Smooth muscle cell (in vitro differentiated cells): ENCODE measurements around the gene NUDCD3. TPM values are rescaled to one million over a fixed set of nuclear protein-coding genes. Genes with fewer than 3 reads are reported as not detected.

ENCODE experiments used
- DNase-seq: peaks from one replicate; lab custom pipeline; 2025; ENCODE audit not compliant: unreplicated experiment; lab: John Stamatoyannopoulos, UW
- H2AFZ ChIP-seq: fragments of 200-600 bp; sonication (generic); 2 replicates; pipeline ENCODE4 v1.6.0; 2016; ENCODE audit warnings: antibody characterized with exemption, low read depth, mild to moderate bottlenecking
- H3F3A ChIP-seq: fragments of 200-600 bp; sonication (generic); 2 replicates; pipeline ENCODE4 v1.6.0; 2017; ENCODE audit warnings: antibody characterized with exemption, low read depth
- H3K27ac ChIP-seq: fragments of 200-600 bp; sonication (generic); 2 replicates; pipeline ENCODE4 v1.5.1; 2016; ENCODE audit warnings: low read depth, mild to moderate bottlenecking
- H3K27me3 ChIP-seq: fragments of 200-600 bp; sonication (generic); 2 replicates; pipeline ENCODE4 v1.6.1; 2016; ENCODE audit warnings: low read depth, mild to moderate bottlenecking
- H3K36me3 ChIP-seq: fragments of 200-600 bp; sonication (generic); 2 replicates; pipeline ENCODE4 v1.5.1; 2016; ENCODE audit warnings: low read depth
- H3K4me1 ChIP-seq: fragments of 200-600 bp; sonication (generic); 2 replicates; pipeline ENCODE4 v1.5.1; 2016; ENCODE audit warnings: low read depth
- H3K4me2 ChIP-seq: fragments of 200-600 bp; sonication (generic); 2 replicates; pipeline ENCODE4 v1.6.0; 2016; ENCODE audit warnings: mild to moderate bottlenecking
- H3K4me3 ChIP-seq: fragments of 200-600 bp; sonication (generic); 2 replicates; pipeline ENCODE4 v1.5.1; 2016; ENCODE audit warnings: mild to moderate bottlenecking
- H3K79me2 ChIP-seq: fragments of 200-600 bp; sonication (generic); 2 replicates; pipeline ENCODE4 v1.6.0; 2016; ENCODE audit warnings: low read depth, mild to moderate bottlenecking
- H3K9ac ChIP-seq: fragments of 200-600 bp; sonication (generic); 2 replicates; pipeline ENCODE4 v1.6.0; 2016; ENCODE audit warnings: low read depth
- H3K9me3 ChIP-seq: fragments of 200-600 bp; sonication (generic); replicated peaks from 2 replicates; pipeline ENCODE4 v1.5.1; 2016; ENCODE audit warnings: low read depth
- H4K20me1 ChIP-seq: fragments of 200-600 bp; sonication (generic); 2 replicates; pipeline ENCODE4 v1.6.0; 2016; ENCODE audit warnings: low read depth
- WGBS: methylation state at CpG from one replicate; pipeline ENCODE4 v1.1.7; 2016; ENCODE audit warnings: low lambda C conversion rate; 5-methylcytosine and 5-hydroxymethylcytosine counted together
- polyA plus RNA-seq: library from polyadenylated mRNA; unstranded; fragments of >200 nt; fragmentation: Nextera tagmentation; extraction: Ambion mirVana; gene quantifications from 2 replicates; pipeline ENCODE4 v1.2.1, GENCODE V29; 2016
- total RNA-seq: library from RNA; depleted of rRNA; stranded (reverse); fragments of >200 nt; gene quantifications from 2 replicates; pipeline ENCODE4 v1.2.3, GENCODE V29; 2014
- TF ChIP-seq, protein P1 (sequence below): fragments of 200-600 bp; sonication (generic); IDR thresholded peaks from 2 replicates; pipeline ENCODE4 v1.5.1; 2017; ENCODE audit warnings: borderline replicate concordance, mild to moderate bottlenecking, antibody characterized with exemption; ENCODE audit not compliant: insufficient read depth, poor library complexity, severe bottlenecking

NUDCD3 gene
- total and polyA plus RNA-seq, 2 experiments from 2014 or later = 32.2 to 56.3 TPM

DNA sequence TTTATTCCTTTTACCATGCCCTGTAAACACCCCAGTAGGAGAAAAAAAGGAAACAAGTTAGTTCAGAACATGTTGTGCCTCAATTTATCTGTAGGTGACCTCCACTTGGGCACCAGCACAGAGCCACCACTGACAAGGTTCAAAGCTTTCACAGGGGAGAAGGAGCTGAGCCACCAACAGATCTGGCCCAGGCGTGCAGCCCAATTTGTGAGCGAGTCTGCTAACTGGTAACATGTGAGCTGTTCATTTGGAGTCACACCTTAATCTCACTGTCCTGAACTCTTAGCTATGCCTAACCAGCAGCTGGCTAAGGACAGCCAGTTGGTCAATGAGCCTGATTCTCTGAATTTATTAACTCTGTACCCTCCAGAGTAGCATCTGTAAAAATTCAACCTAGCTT is 86.7 kb downstream of the NUDCD3 start:
- H4K20me1 ChIP-seq = peaks cover 96% of the 10 kb centered on the region
- no peak overlapping the region for H3K9ac ChIP-seq
- peaks cover 15% of the 10 kb centered on the region for H3K79me2 ChIP-seq
- no peak overlapping the region for H3K27ac ChIP-seq
- no peak overlapping the region for H3K4me2 ChIP-seq
- no peak overlapping the region for H3K4me3 ChIP-seq
- H3F3A ChIP-seq = no peaks in the 10 kb centered on the region
- H2AFZ ChIP-seq = no peak overlapping the region
- WGBS = 97% methylated on average over 2 of the region's 2 CpGs
- TF ChIP-seq, protein P1, sequence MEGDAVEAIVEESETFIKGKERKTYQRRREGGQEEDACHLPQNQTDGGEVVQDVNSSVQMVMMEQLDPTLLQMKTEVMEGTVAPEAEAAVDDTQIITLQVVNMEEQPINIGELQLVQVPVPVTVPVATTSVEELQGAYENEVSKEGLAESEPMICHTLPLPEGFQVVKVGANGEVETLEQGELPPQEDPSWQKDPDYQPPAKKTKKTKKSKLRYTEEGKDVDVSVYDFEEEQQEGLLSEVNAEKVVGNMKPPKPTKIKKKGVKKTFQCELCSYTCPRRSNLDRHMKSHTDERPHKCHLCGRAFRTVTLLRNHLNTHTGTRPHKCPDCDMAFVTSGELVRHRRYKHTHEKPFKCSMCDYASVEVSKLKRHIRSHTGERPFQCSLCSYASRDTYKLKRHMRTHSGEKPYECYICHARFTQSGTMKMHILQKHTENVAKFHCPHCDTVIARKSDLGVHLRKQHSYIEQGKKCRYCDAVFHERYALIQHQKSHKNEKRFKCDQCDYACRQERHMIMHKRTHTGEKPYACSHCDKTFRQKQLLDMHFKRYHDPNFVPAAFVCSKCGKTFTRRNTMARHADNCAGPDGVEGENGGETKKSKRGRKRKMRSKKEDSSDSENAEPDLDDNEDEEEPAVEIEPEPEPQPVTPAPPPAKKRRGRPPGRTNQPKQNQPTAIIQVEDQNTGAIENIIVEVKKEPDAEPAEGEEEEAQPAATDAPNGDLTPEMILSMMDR = no peak
- H3K9me3 ChIP-seq = no peaks in the 10 kb centered on the region
- no peak for DNase-seq
- peaks cover 5% of the 10 kb centered on the region for H3K4me1 ChIP-seq
- peaks cover 4% of the 10 kb centered on the region for H3K36me3 ChIP-seq
- no peaks in the 10 kb centered on the region for H3K27me3 ChIP-seq

DNA sequence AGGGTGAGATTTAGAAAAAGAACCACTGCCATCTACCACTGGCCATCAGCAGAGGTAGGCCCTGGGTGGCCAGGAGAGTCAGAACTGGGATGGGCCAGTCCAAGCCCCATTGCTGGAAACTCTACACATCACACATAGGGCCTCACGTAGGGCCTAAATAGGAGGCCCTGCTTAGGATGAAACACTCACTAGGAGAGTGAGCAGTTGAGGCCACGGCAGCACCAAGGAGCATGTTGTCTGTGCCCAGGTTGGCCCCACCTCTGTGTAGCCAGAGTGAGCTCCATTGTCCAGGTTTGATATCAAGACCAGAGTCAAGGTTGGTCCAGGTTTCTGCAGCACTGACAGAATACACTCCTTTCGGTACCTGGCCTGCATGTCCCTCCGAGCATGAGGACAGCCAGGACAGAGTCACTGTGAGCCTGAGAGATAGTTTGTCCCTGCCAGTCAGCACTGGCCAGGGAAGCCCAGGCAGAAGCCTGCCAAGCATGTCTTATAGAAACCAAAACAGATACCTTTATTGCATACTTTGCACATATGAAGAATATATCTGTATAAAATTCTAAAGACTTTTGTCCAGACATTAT is 87.2 kb downstream of the NUDCD3 start:
- no peaks in the 10 kb centered on the region for H3K4me1 ChIP-seq
- H3K4me3 ChIP-seq = no peak overlapping the region
- no peak overlapping the region for H3K27ac ChIP-seq
- no peak for DNase-seq
- no peak overlapping the region for H3K4me2 ChIP-seq
- H3K79me2 ChIP-seq = peaks cover 15% of the 10 kb centered on the region
- no peaks in the 10 kb centered on the region for H3K9me3 ChIP-seq
- 98% methylated on average over 4 of the region's 4 CpGs for WGBS
- H2AFZ ChIP-seq = no peak overlapping the region
- H4K20me1 ChIP-seq = peaks cover 96% of the 10 kb centered on the region
- H3F3A ChIP-seq = no peaks in the 10 kb centered on the region
- H3K9ac ChIP-seq = no peak overlapping the region
- TF ChIP-seq, protein P1 = no peak
- H3K27me3 ChIP-seq = no peaks in the 10 kb centered on the region
- peaks cover 4% of the 10 kb centered on the region for H3K36me3 ChIP-seq

DNA sequence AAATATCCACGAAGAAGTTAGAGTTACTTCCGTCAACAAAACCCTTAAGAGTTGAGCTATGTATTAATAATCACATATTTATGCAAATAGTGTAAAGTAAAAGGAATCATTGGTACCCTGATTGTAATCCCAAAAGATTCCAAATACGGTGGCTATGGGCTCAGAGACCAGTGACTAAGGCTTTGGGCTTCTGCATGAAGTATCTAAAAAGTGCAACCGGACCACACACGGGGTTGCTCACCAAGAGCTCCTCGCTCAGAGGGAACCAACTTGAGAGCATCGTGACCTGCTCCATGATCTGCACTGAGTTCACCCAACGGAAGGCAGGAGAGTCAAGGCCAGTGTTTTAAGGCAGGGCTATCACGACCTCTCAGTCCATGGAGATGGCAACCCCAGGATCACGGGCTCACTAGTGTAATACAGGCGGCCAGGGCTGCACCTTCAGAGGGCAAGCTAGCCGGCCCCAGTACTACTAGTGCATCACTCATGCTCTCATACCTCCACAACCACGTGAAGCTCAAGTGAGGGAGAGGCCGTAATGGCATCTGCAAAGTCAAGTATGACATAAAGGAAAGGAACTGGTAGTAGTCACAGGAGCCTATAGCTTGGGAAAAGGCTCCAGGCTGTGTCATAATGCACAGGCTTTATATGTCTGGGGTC is 87.9 kb downstream of the NUDCD3 start:
- no peaks in the 10 kb centered on the region for H3K4me1 ChIP-seq
- no peak overlapping the region for H3K4me2 ChIP-seq
- peaks cover 95% of the 10 kb centered on the region for H4K20me1 ChIP-seq
- H2AFZ ChIP-seq = no peak overlapping the region
- peaks cover 4% of the 10 kb centered on the region for H3K36me3 ChIP-seq
- H3K27ac ChIP-seq = no peak overlapping the region
- H3K9ac ChIP-seq = no peak overlapping the region
- no peaks in the 10 kb centered on the region for H3F3A ChIP-seq
- peaks cover 13% of the 10 kb centered on the region for H3K79me2 ChIP-seq
- no peak overlapping the region for H3K4me3 ChIP-seq
- no peaks in the 10 kb centered on the region for H3K9me3 ChIP-seq
- WGBS = 96% methylated on average over 14 of the region's 14 CpGs
- no peaks in the 10 kb centered on the region for H3K27me3 ChIP-seq
- TF ChIP-seq, protein P1 = no peak
- no peak for DNase-seq

DNA sequence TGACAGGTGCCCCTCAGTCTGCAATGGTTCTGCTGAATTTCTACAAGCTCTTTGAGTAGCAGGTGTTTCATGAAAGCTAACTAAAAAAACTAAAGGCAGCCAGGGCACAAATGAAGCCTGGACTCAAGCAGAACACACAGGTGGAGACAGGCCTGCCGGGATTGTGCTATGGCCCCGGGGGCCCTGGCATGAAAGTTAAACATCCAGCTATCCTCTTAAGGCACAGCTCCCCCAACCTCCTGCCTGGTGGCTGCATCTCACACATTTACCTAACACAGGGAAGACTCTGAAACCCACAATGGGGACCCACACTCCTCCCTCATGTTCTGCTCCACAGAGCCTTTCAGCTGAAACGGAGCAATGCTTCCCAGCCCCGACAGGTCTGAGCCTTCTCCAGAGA is 88.8 kb downstream of the NUDCD3 start:
- Histone ChIP-seq H3K9ac (no peak overlapping the region), H3K36me3 (peaks cover 4% of the 10 kb centered on the region), H2AFZ (no peak overlapping the region), H3K9me3 (no peaks in the 10 kb centered on the region), H3F3A (no peaks in the 10 kb centered on the region), H3K27ac (no peak overlapping the region), H3K4me3 (no peak overlapping the region), H3K79me2 (peaks cover 11% of the 10 kb centered on the region), H3K27me3 (no peaks in the 10 kb centered on the region), H4K20me1 (peaks cover 93% of the 10 kb centered on the region), H3K4me1 (no peaks in the 10 kb centered on the region), H3K4me2 (no peak overlapping the region)
- 96% methylated on average over 4 of the region's 4 CpGs for WGBS
- DNase-seq = no peak
- TF ChIP-seq, protein P1 = no peak
